DND-41 (cell line): ENCODE results near the gene SEC24C.
"Not testable (repeated sequence)": the region's sequence is repeated elsewhere in the genome, so short reads cannot be mapped to it uniquely, and the experiment has no call there.

ENCODE experiments used
- ATAC-seq: fragments of 200-7000 bp; cut with Tn5 transposase; 3 replicates; pipeline ENCODE4 v1.9.1; 2021; ENCODE audit warnings: low read depth; ENCODE audit not compliant: insufficient read depth
- DNase-seq: peaks from one replicate; pipeline ENCODE4 v3.0.0-alpha.2; 2020
- H2AFZ ChIP-seq: 2 replicates; pipeline ENCODE4 v1.6.0; 2012; ENCODE audit warnings: low read depth, low read length
- H3K27ac ChIP-seq: 2 replicates; pipeline ENCODE4 v1.5.1; 2012; ENCODE audit warnings: low read length, inconsistent platforms
- H3K27me3 ChIP-seq: fragments of 200-600 bp; sonication (generic); 2 replicates; pipeline ENCODE4 v1.6.0; 2012; ENCODE audit warnings: low read length, mild to moderate bottlenecking, inconsistent platforms; ENCODE audit not compliant: insufficient read depth, poor library complexity
- H3K36me3 ChIP-seq: 2 replicates; pipeline ENCODE4 v1.5.1; 2012; ENCODE audit warnings: low read length, inconsistent platforms; ENCODE audit not compliant: insufficient read depth
- H3K4me1 ChIP-seq: 2 replicates; pipeline ENCODE4 v1.5.1; 2012; ENCODE audit warnings: mild to moderate bottlenecking, low read length; ENCODE audit not compliant: insufficient read depth
- H3K4me2 ChIP-seq: 2 replicates; pipeline ENCODE4 v1.6.0; 2012; ENCODE audit warnings: mild to moderate bottlenecking, moderate library complexity, low read length, inconsistent platforms; ENCODE audit not compliant: insufficient read depth
- H3K4me3 ChIP-seq, 2 experiments: fragments of 200-600 bp in 1 of 2; shearing (Covaris generic) in 1 of 2; 2 replicates each; pipeline ENCODE4 v1.5.1; 2012 to 2016; ENCODE audit warnings: inconsistent platforms in 2 of 2, low read length in 2 of 2, mild to moderate bottlenecking in 2 of 2, low read depth in 1 of 2, moderate library complexity in 1 of 2
- H3K79me2 ChIP-seq: 2 replicates; pipeline ENCODE4 v1.6.0; 2012; ENCODE audit warnings: low read length, inconsistent platforms; ENCODE audit not compliant: insufficient read depth
- H3K9ac ChIP-seq: 2 replicates; pipeline ENCODE4 v1.6.0; 2012; ENCODE audit warnings: low read depth, mild to moderate bottlenecking, inconsistent platforms, low read length, moderate library complexity
- H3K9me3 ChIP-seq: 2 replicates; pipeline ENCODE4 v1.5.1; 2012; ENCODE audit warnings: low read length, moderate library complexity, mild to moderate bottlenecking, inconsistent platforms; ENCODE audit not compliant: insufficient read depth, severe bottlenecking
- H4K20me1 ChIP-seq: 2 replicates; pipeline ENCODE4 v1.6.0; 2012; ENCODE audit warnings: low read length; ENCODE audit not compliant: insufficient read depth

The SEC24C gene

GRCh38 chr10:73706488-73706887 is 37.7 kb upstream of the SEC24C start:
- not testable (repeated sequence) for DNase-seq, H2AFZ ChIP-seq, H3K9me3 ChIP-seq, H3K27ac ChIP-seq, H3K36me3 ChIP-seq, H3K4me3 ChIP-seq, ATAC-seq, H3K4me1 ChIP-seq, H3K9ac ChIP-seq, H3K4me2 ChIP-seq, H3K27me3 ChIP-seq, H4K20me1 ChIP-seq, H3K79me2 ChIP-seq

- not testable (repeated sequence) for H2AFZ ChIP-seq, H3K4me1 ChIP-seq, H3K4me3 ChIP-seq, H3K4me2 ChIP-seq, H4K20me1 ChIP-seq, H3K9me3 ChIP-seq, H3K79me2 ChIP-seq, ATAC-seq, H3K9ac ChIP-seq, H3K27ac ChIP-seq, H3K36me3 ChIP-seq, DNase-seq, H3K27me3 ChIP-seq
Observed at GRCh38 chr10:73707628-73708027, 36.5 kb upstream of the SEC24C start.

- not testable (repeated sequence) for DNase-seq, H3K4me3 ChIP-seq, H3K9me3 ChIP-seq, H4K20me1 ChIP-seq, H3K4me1 ChIP-seq, H3K27ac ChIP-seq, H3K79me2 ChIP-seq, H3K9ac ChIP-seq, H3K27me3 ChIP-seq, H3K4me2 ChIP-seq, ATAC-seq, H3K36me3 ChIP-seq, H2AFZ ChIP-seq
Observed at GRCh38 chr10:73708122-73708521, 36.0 kb upstream of the SEC24C start.

GRCh38 chr10:73711683-73712082 is 32.5 kb upstream of the SEC24C start:
- H2AFZ ChIP-seq, H3K4me1 ChIP-seq, H3K27me3 ChIP-seq, H3K4me2 ChIP-seq, H3K9ac ChIP-seq, H4K20me1 ChIP-seq, H3K79me2 ChIP-seq, H3K4me3 ChIP-seq, H3K9me3 ChIP-seq, H3K27ac ChIP-seq, ATAC-seq, DNase-seq: not testable (repeated sequence)
- H3K36me3 ChIP-seq = peaks cover 22% of the 10 kb centered on the region; the same call in 1 of the 2 replicates

- H3K4me2 ChIP-seq, H3K79me2 ChIP-seq, H3K4me1 ChIP-seq, H4K20me1 ChIP-seq, H3K4me3 ChIP-seq, ATAC-seq, DNase-seq, H3K9ac ChIP-seq, H3K27me3 ChIP-seq, H2AFZ ChIP-seq, H3K9me3 ChIP-seq, H3K27ac ChIP-seq: not testable (repeated sequence)
- peaks cover 43% of the 10 kb centered on the region for H3K36me3 ChIP-seq
Observed at GRCh38 chr10:73713912-73714311, 30.3 kb upstream of the SEC24C start.

- H4K20me1 ChIP-seq, H3K4me2 ChIP-seq, H3K27me3 ChIP-seq, H3K9ac ChIP-seq, H3K4me3 ChIP-seq, H3K79me2 ChIP-seq, ATAC-seq, H2AFZ ChIP-seq, H3K27ac ChIP-seq, H3K9me3 ChIP-seq, DNase-seq, H3K4me1 ChIP-seq: not testable (repeated sequence)
- H3K36me3 ChIP-seq = peaks cover 49% of the 10 kb centered on the region
Observed at GRCh38 chr10:73714483-73714882, 29.7 kb upstream of the SEC24C start.

GRCh38 chr10:73715179-73716156 is 28.7 kb upstream of the SEC24C start:
- H3K4me2 ChIP-seq, H4K20me1 ChIP-seq, H3K79me2 ChIP-seq, DNase-seq, H3K9me3 ChIP-seq, ATAC-seq, H2AFZ ChIP-seq, H3K9ac ChIP-seq, H3K4me1 ChIP-seq, H3K27ac ChIP-seq, H3K4me3 ChIP-seq, H3K27me3 ChIP-seq: not testable (repeated sequence)
- H3K36me3 ChIP-seq = peaks cover 51% of the 10 kb centered on the region
